GM21576 (cell line): ENCODE measurements around the gene IRAG1.

ENCODE experiments used
- ATAC-seq: cut with Tn5 transposase; IDR thresholded peaks from one replicate; pipeline ENCODE4 v1.9.1; 2021; ENCODE audit warnings: mild to moderate bottlenecking, moderate library complexity; ENCODE audit not compliant: unreplicated experiment

The IRAG1 gene

DNA sequence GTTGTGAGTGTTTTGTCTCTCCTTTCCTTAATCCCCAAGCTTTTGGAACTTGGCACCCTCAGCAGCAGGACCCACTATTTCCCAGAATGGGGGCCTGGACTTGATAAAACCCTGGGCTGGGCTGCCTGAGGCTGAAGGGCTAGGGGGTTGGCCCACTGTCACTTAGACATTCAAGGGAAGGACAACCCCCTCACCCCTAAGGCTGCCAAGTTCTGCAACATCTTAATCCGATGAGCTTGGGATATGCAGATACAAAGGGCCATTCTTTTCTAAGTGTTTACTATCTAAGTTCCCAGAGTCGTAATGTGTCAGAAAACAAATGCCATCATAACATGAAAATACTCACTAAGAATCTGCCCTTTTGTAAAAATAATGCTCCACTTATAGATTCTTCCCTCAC, 42.9 kb downstream of the IRAG1 start:
- ATAC-seq = no peak

DNA sequence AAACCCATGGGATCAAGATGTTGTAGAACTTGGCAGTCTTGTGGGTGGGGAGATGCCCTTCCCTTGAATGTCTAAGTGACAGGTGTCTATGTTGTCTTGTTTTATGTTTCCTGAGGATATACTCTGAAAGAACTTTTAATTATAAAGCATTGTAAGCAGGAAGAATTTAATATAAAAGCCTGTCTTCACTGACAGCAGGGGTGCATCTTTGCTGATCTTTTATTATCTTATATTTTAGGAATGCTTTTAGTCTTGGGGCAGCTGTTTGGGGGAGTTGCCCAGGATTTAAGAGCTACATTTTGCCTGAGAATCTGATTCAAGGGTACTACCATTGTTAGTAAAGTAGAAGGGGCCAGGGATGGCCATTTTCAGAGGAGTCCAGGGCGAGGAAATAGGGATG, 43.4 kb downstream of the IRAG1 start:
- no peak for ATAC-seq

DNA sequence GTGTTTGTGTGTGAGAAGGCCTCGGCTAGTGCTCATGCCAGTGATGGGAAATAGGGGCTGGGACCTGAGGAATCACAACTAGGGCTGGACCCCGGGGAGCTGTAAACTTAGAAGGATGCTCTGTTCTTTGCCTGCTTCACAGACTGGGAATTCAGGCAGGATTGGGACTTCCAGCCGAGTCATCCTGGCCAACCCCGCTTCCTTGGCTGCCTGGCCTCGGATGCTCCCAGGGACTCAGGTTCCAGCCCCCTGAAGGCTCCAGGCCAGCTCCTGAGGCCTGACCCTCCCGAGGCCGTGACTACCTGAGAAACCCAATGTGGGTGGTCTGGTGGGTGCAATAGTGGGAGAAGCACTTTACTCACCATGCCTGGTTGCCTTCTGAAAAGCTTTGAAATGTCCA, 44.7 kb downstream of the IRAG1 start:
- no peak for ATAC-seq

DNA sequence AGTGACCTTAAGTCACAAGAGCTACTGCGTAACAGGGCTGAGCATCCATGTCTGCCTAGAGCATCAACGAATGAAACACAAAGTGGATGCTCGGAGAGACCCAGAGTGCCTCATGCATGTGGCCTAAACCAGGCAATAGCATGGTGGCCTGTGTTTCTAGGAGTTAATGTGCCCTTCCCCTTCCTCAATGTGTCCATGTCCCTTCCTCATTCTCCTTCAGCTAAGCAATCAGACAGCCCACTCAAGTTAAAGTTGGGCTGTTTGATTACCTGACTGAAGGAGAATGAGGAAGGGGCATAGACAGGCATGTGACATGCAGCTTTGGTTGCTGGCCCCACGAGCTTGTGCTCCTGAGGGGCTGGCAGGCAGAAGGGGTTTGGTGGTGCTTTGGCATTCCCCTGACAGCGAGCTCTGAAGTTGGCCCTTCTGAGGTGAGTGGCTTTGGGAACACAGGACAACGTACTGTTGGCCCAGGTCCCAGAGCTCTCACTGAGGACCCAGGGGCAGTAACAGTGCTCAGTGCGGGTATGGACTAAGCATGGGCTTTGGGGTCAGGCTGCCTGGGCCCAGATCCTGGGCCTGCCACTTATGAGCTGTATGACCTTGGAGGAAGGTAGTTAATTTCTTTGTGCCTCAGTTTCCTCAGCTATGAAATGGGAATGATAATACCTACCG, 46.7 kb downstream of the IRAG1 start:
- ATAC-seq = no peak

DNA sequence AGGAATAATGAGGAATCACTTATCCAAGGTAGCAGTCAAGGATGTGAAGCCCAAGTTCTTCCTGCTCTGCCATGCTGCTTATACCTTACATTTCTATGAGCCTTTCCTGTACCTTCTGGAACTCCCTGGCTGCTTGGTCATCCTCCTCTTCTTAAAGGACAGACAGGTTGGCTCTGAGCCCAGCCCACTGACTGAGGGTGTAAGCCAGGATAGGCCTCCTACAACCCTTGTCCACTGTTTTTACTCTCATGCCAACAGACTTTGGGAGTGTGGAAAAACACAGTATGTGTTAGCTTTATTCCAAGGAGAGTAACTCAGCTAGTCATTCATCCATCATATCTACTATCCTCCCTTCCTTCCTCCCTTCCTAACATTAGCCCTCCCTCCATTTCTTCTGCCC, 47.5 kb downstream of the IRAG1 start:
- ATAC-seq = no peak

DNA sequence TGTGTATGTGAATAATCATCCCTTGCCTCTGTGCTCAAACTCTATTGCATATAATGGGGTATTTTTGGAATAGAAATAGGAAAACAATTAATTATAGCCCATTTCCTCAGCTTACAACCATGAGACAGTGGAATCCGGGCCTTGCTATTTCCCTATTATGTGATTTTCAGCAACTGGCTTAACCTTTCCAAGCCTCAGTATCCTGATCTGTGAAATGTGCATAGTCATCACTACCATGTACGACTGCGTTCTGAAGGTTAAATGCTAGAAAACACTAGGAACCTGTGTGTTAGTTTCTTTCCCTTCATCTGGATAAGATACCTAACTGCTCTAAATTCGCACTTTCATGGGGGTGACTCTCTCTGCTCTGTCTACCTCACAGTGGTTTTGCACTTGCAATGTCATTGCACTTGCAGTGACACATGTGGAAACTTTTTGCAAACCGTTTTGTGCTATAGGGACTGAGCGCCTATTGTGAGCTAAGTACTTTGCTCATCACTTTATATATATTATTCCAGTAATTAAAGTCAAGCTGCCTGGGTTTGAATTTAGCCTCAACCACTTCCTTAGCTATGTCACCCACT, 48.3 kb downstream of the IRAG1 start:
- no peak for ATAC-seq
